ENCODE data around the gene PYROXD2. TPM values are rescaled to one million over a fixed set of nuclear protein-coding genes. Genes with fewer than 3 reads are reported as not detected.
A peak's percentile ranks its signal among the peaks of the same experiment; 100 is the strongest.

PYROXD2 gene
- total and polyA plus RNA-seq, 2 of the 13 experiments (the other 11 are each of a cell fraction or from before 2014, with no cell fraction given), result 2.0 to 6.2 TPM

DNA sequence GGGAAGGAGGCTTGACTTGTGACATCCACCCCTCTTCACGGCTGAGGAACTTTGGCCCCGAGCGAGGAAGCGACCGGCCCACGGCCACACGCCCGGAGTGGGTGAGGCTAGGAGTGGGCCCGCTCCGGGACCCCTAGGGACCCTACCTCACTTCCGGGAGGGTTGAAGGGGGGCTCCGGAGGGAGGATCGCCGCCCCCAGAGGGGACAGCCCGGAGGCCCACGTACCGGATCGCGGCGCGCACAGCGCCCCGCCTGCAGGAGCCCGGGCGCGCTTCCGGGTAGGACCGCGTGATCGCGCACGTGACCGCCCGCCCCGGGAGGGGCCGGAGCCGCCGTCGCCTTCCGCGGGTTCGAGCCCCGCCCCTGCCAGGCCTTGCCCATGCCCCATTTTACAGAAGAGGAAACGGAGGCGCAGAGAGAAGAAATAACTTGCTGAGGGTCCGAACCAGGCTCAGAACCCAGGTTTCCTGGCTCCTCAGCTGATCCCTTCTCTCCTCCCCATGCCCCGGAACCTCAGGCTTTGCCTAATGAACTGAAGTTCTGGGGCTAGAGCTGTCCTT, 31.8 kb upstream of the PYROXD2 start, which contains the start of gene HPS1 (continued):
- TF ChIP-seq ZNF205 (CRISPR knock-in tag; IDR thresholded peaks at IDR 0.05) (no peak), CAMTA2 (CRISPR knock-in tag; IDR thresholded peaks at IDR 0.05; ENCODE audit: borderline replicate concordance) (no peak), AGO2 (optimal IDR thresholded peaks at IDR 0.05; ENCODE audit: low read depth, low read length) (peak; percentile 57), PHF5A (CRISPR knock-in tag; IDR thresholded peaks at IDR 0.05; ENCODE audit: low read depth, unreplicated experiment) (no peak), FOXM1 (CRISPR knock-in tag; IDR thresholded peaks at IDR 0.05) (no peak), HOXA9 (CRISPR knock-in tag; IDR thresholded peaks at IDR 0.05; ENCODE audit: borderline replicate concordance) (no peak), ZNF556 (CRISPR knock-in tag; IDR thresholded peaks at IDR 0.05; ENCODE audit: borderline replicate concordance) (no peak), BRD4 (CRISPR knock-in tag; IDR thresholded peaks at IDR 0.05) (peak; percentile 43; the same call in 1 of the 2 replicates), ZNF724P (CRISPR knock-in tag; IDR thresholded peaks at IDR 0.05; ENCODE audit: borderline replicate concordance) (peak; percentile 8; the same call in 1 of the 2 replicates), ZNF605 (CRISPR knock-in tag; IDR thresholded peaks at IDR 0.05) (no peak; the same call in 1 of the 2 replicates), ZBTB38 (CRISPR knock-in tag; IDR thresholded peaks at IDR 0.05) (no peak), SALL1 (CRISPR knock-in tag; IDR thresholded peaks at IDR 0.05) (peak; percentile 36; the same call in 1 of the 2 replicates)
- TF ChIP-seq, protein P1, sequence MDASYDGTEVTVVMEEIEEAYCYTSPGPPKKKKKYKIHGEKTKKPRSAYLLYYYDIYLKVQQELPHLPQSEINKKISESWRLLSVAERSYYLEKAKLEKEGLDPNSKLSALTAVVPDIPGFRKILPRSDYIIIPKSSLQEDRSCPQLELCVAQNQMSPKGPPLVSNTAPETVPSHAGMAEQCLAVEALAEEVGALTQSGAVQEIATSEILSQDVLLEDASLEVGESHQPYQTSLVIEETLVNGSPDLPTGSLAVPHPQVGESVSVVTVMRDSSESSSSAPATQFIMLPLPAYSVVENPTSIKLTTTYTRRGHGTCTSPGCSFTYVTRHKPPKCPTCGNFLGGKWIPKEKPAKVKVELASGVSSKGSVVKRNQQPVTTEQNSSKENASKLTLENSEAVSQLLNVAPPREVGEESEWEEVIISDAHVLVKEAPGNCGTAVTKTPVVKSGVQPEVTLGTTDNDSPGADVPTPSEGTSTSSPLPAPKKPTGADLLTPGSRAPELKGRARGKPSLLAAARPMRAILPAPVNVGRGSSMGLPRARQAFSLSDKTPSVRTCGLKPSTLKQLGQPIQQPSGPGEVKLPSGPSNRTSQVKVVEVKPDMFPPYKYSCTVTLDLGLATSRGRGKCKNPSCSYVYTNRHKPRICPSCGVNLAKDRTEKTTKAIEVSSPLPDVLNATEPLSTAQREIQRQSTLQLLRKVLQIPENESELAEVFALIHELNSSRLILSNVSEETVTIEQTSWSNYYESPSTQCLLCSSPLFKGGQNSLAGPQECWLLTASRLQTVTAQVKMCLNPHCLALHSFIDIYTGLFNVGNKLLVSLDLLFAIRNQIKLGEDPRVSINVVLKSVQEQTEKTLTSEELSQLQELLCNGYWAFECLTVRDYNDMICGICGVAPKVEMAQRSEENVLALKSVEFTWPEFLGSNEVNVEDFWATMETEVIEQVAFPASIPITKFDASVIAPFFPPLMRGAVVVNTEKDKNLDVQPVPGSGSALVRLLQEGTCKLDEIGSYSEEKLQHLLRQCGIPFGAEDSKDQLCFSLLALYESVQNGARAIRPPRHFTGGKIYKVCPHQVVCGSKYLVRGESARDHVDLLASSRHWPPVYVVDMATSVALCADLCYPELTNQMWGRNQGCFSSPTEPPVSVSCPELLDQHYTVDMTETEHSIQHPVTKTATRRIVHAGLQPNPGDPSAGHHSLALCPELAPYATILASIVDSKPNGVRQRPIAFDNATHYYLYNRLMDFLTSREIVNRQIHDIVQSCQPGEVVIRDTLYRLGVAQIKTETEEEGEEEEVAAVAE (CRISPR knock-in tag; IDR thresholded peaks at IDR 0.05; ENCODE audit: borderline replicate concordance), result no peak
- TF ChIP-seq, protein P2, sequence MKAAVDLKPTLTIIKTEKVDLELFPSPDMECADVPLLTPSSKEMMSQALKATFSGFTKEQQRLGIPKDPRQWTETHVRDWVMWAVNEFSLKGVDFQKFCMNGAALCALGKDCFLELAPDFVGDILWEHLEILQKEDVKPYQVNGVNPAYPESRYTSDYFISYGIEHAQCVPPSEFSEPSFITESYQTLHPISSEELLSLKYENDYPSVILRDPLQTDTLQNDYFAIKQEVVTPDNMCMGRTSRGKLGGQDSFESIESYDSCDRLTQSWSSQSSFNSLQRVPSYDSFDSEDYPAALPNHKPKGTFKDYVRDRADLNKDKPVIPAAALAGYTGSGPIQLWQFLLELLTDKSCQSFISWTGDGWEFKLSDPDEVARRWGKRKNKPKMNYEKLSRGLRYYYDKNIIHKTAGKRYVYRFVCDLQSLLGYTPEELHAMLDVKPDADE (CRISPR knock-in tag; IDR thresholded peaks at IDR 0.05), result 0 out of 2 replicates have a peak, but pooled peaks have one; percentile 49
- TF ChIP-seq, protein P3, sequence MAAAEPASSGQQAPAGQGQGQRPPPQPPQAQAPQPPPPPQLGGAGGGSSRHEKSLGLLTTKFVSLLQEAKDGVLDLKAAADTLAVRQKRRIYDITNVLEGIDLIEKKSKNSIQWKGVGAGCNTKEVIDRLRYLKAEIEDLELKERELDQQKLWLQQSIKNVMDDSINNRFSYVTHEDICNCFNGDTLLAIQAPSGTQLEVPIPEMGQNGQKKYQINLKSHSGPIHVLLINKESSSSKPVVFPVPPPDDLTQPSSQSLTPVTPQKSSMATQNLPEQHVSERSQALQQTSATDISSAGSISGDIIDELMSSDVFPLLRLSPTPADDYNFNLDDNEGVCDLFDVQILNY (CRISPR knock-in tag; conservative IDR thresholded peaks at IDR 0.05), result 0 out of 2 replicates have a peak, but pooled peaks have one; percentile 33
- TF ChIP-seq, protein P4, sequence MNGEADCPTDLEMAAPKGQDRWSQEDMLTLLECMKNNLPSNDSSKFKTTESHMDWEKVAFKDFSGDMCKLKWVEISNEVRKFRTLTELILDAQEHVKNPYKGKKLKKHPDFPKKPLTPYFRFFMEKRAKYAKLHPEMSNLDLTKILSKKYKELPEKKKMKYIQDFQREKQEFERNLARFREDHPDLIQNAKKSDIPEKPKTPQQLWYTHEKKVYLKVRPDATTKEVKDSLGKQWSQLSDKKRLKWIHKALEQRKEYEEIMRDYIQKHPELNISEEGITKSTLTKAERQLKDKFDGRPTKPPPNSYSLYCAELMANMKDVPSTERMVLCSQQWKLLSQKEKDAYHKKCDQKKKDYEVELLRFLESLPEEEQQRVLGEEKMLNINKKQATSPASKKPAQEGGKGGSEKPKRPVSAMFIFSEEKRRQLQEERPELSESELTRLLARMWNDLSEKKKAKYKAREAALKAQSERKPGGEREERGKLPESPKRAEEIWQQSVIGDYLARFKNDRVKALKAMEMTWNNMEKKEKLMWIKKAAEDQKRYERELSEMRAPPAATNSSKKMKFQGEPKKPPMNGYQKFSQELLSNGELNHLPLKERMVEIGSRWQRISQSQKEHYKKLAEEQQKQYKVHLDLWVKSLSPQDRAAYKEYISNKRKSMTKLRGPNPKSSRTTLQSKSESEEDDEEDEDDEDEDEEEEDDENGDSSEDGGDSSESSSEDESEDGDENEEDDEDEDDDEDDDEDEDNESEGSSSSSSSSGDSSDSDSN (CRISPR knock-in tag; IDR thresholded peaks at IDR 0.05), result 0 out of 2 replicates have a peak, but pooled peaks have one; percentile 26
- TF ChIP-seq, protein P5, sequence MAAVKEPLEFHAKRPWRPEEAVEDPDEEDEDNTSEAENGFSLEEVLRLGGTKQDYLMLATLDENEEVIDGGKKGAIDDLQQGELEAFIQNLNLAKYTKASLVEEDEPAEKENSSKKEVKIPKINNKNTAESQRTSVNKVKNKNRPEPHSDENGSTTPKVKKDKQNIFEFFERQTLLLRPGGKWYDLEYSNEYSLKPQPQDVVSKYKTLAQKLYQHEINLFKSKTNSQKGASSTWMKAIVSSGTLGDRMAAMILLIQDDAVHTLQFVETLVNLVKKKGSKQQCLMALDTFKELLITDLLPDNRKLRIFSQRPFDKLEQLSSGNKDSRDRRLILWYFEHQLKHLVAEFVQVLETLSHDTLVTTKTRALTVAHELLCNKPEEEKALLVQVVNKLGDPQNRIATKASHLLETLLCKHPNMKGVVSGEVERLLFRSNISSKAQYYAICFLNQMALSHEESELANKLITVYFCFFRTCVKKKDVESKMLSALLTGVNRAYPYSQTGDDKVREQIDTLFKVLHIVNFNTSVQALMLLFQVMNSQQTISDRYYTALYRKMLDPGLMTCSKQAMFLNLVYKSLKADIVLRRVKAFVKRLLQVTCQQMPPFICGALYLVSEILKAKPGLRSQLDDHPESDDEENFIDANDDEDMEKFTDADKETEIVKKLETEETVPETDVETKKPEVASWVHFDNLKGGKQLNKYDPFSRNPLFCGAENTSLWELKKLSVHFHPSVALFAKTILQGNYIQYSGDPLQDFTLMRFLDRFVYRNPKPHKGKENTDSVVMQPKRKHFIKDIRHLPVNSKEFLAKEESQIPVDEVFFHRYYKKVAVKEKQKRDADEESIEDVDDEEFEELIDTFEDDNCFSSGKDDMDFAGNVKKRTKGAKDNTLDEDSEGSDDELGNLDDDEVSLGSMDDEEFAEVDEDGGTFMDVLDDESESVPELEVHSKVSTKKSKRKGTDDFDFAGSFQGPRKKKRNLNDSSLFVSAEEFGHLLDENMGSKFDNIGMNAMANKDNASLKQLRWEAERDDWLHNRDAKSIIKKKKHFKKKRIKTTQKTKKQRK (IDR thresholded peaks at IDR 0.05; ENCODE audit: low read length), result no peak
